Stimulated activated CD4-positive, alpha-beta T cell treated with anti-CD3 and anti-CD28 coated beads, Interleukin-15, amount 100 ng/mL, for 1 hour (primary cell): ENCODE data around the gene HCFC1.

Experiments
- DNase-seq, 2 donors: peaks; one replicate each; pipeline ENCODE4 v3.0.0-alpha.2; 2020; ENCODE audit warnings: low read depth in 1 of 2, low spot score in 1 of 2

HCFC1 gene

DNA sequence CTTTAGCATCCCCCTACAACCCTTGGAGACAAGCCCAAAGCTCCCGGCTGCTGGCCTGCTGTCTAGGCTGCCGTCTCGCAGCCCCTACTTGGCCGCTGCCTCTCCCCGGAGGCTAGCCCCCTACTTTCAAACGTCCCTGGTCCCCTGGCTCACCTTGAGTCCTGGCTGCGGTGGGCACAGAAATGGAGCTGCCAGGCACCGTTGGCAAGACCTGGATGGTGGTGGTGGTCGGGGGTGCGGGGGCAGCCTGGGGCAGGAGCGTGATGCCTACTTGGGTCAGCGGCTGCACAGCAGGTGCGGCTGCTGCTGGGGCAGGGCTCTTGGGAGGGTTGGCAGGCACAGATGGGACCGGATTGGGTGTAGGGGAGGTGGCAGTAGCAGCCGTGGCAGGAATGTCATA lies 12.0 kb downstream of the HCFC1 start:
- no peak for DNase-seq

DNA sequence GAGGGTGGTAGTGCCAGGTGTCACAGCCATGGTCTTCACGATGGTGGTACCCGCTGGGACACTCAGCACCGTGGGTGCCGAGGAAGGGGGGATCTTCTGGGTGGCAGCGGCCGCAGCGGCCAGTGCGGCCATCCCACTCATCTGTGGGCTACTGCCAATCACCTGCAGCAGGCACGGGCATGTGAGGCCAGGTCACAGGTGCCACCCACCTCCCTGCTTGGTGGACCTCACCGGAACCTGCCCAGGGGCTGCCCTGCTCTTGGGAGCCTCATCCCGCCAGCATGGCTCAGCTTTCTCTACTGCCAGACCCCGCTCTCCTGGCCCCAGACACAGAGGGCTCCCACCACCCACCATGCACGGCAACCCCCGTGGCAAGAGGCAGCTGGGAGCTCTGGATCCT lies 13.0 kb downstream of the HCFC1 start:
- DNase-seq, result no peak

DNA sequence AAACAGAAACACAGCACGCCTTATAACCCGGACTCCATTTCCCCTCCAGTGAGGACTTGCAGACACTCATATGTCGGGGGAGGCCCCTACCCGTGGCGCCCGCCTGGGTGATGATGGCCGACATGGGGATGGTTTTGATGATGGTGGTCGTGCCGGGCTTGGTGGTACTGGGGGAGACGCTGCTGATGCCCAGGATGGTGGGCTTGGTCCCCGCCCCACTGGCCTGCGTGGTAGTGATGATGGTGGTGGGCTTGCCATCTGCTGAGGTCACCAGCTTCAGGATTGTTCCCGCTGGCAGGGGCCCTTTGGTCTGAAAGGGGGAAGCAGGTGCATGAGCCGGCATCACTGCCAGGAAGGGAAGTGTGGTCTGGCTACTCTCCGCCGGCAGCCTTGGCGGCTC lies 14.4 kb downstream of the HCFC1 start:
- DNase-seq, result no peak

- DNase-seq, result no peak
These were observed 15.3 kb downstream of the HCFC1 start for GRCh38 chrX:153956044-153956907.

GRCh38 chrX:153955228-153955732 lies 16.3 kb downstream of the HCFC1 start:
- no peak for DNase-seq

- DNase-seq, result no peak
These were observed 16.9 kb downstream of the HCFC1 start for GRCh38 chrX:153954558-153955227.

DNA sequence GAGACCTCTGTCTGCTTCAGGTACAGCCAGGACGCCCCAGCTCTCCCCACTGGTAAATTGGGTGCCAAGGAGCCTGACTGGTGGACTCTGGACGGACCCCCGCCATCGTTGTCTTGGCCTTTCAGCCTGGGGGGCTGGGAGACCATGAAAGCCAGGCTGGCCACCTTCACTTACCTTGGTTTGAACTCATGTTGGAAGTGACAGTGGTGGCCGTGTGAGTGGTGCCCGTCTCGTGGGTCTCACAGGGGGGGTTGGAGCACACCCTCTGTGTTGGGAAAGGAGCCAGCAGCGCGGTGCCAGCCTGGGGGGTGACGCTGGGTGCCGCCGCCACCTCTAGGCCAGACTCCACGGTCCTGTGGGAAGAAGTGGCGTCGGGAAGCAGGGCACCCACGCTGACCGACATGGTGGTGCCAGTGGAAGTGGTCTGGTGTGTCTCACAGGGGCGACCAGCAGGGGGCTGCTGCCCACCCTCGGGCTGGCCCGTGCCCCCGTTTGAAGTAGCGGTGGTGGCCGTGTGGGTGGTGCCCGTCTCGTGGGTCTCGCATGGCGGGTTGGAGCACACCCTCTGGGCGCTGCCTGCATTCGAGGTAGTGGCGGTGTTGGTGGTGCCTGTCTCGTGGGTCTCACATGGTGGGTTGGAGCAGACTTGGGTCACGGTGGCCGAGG lies 17.6 kb downstream of the HCFC1 start:
- DNase-seq, result no peak

GRCh38 chrX:153953342-153953830 lies 18.2 kb downstream of the HCFC1 start:
- DNase-seq, result peak; percentile 46 to 64

- DNase-seq, result no peak
These were observed 19.1 kb downstream of the HCFC1 start for GRCh38 chrX:153952373-153953026.

GRCh38 chrX:153951683-153952372 lies 19.8 kb downstream of the HCFC1 start:
- DNase-seq, result no peak

- DNase-seq, result no peak
These were observed 21.5 kb downstream of the HCFC1 start for GRCh38 chrX:153950127-153950526.

DNA sequence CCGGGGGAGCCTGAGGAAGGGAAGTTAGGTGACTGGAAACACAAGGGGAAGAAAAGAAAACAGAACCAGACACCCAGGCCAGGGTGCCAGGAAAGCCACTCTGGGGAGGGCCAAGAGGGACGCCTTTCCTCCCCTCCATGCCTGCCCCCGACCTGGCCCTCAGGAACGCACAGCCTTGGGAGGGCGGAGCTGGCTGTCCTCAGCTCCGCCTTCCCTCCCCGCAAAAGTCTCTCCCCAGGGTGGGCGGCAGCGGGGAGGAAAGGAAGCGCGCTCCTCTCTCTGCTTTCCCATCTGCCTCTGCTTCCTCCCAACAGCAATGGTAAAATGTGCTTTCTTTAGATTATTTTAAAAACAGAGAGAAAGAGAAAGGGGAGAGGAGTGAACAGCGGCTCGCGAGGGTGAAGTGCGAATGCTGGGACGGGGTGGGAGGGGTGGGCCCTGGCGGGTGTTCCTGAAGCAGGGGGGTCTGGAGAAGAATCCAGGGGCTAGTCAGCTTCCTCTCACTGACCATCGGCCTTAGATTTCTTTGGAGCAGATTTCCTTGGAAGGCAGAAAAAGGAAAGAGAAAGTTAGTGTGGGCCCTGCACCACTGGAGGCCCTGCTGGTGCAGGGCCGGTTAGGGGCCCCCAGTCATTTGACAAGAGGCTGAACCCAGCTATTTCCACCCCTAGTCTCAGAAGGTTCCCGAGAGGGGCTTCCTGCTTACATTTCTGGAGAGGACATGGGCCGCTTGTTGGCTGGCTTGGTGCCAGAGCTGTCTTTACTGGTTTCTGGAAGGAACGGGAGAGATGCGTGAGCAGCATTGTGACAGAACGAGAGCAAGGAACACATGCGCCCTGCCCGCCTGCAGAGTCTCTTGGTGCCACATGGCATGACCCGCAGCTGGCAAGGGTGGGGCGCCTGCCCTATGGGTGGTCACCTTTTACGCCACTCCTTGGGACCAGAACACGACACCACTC lies 22.5 kb downstream of the HCFC1 start:
- no peak for DNase-seq

DNA sequence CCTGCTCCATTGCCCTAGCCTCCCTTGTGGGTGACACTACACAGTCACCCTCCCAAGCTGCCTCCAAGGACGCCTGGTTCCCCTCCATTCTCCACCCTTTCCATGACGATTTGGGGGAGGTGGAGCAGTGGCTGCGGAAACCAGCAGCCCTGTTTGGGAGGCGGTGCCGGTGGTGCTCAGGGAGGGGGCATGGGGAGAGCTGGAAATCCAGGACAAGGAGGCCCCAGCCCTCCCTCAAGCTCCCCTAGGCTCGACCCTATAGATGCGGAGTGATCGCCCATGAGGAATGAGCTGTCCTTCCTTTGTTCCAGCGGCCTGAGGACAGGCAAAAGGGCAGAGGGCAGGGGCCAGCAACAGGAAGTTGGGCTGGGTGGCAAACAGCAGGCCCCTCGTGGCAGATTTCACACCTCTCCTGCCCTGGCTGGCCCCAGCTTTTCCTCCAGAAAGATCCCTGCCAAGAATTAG lies 23.6 kb downstream of the HCFC1 start:
- DNase-seq, result no peak

DNA sequence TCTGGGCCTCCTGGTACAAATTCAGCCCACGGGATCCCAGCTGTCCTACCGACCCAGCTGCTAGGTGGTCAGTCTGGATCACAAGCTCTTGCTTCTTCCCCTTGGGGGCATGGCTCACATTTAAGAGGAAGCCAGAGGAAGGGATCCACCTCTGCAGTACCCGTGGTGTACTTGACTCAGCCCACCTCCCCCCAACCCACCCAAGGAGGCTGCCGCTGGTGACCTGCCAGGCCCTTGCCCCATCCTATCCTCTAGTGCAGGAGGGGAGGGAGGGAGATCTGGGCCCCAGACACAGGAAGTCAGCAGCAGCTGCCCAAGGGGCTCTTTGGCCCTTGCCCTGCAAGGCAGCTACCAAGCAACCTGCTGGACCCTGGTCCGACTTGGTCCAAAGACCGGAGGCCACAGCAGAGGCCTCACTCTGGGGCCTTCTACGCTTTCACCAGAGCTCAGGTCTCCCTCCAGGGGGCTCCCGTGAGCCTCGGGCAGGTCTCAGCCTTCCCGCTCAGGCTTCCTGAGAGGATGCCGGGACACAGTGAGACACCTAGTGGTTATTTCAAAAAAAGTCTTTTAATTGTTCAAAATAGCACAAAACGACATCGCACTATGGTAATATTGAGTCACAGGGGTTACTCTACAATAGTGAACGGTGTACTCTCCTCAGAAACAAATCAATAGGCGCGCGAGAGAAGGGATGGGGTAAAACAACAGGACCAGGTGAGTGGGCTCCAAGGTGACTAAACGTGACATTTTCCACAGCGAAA lies 24.4 kb downstream of the HCFC1 start:
- DNase-seq, result peak; percentile 56 to 59

DNA sequence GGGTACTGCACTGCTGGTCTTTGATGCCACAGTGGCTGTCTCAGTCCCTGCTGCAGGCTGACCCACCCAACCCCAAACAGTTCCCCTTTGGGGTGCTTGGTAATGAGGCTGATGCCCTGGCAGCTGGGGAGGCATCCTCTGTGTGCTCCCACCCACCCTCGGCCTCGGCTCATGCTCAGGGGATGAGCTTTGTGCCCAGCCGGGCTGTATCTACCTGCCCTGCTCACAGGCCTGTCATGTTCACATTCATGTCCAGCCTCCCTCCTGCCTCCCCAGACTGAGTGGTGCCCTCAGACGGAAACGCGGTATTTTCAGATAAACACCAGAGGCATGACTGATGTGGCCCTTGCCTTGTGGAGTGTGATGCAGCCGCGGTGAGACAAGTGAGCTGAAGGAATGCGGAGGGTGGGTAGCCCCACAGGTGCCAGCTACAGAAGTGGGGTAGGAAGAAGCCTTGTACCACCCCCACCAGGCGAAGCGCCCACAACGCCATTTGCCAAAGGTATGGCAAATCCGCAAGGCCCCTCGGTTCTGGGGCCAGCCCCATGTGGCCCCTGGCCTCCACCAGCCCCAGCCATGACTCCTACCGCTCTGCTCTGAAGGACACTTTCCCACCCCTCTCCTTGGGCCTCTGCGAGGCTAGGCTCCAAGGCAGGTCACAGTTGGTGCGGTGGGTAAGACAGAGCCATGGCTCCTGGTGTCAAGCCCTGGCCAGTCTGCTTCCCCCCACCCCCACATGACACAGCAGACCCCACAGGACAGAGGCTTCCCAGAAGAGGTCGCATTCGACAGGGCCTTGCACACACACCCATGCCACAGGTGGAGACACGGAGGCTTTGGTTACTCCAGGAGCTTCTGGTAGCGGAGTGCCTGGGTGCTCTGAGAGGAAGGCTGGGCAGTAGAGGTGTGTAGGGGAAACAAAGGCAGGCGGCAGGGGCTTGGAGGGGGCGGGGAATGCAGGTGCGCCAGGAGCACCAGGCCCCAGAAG lies 25.4 kb downstream of the HCFC1 start:
- no peak for DNase-seq

- no peak for DNase-seq
These were observed 26.8 kb downstream of the HCFC1 start for GRCh38 chrX:153944800-153945150.

- no peak for DNase-seq
These were observed 27.3 kb downstream of the HCFC1 start, which contains the start of gene RENBP for GRCh38 chrX:153944140-153944799. TSS of gene RENBP (minus strand) at chrX:153944643. CDS start at chrX:153944610, 33 bp downstream.
